ENCODE data around the gene XXYLT1. TPM values are rescaled to one million over a fixed set of nuclear protein-coding genes. Genes with fewer than 3 reads are reported as not detected.
A peak's percentile ranks its signal among the peaks of the same experiment; 100 is the strongest.

XXYLT1 gene
- total and polyA plus RNA-seq, 9 of the 15 experiments (the other 6 are each of a cell fraction or from before 2014, with no cell fraction given), result 1.9 to 18.9 (median 15.0) TPM

GRCh38 chr3:195270817-195271409, at the start of gene XXYLT1 (continued):
- TF ChIP-seq FOXM1 (IDR thresholded peaks at IDR 0.05; ENCODE audit: low read depth) (peak; percentile 86), FOXM1 (CRISPR knock-in tag; IDR thresholded peaks at IDR 0.05; ENCODE audit: low read depth) (0 out of 2 replicates have a peak, but pooled peaks have one; percentile 4), CCNT2 (IDR thresholded peaks at IDR 0.05; ENCODE audit: borderline replicate concordance, extremely low read depth, insufficient read length, low read depth, low read length) (peak; percentile 45), FOSL1 (tag; conservative IDR thresholded peaks at IDR 0.05) (peak; percentile 41; the same call in 1 of the 2 replicates), CXXC5 (CRISPR knock-in tag; IDR thresholded peaks at IDR 0.05) (peak; percentile 77; the same call in 1 of the 2 replicates), SUPT5H (IDR thresholded peaks at IDR 0.05) (peak; percentile 54; the same call in 1 of the 2 replicates), MAZ (CRISPR knock-in tag; conservative IDR thresholded peaks at IDR 0.05 in 1 of 2, IDR thresholded peaks at IDR 0.05 in 1 of 2) (0 out of 4 replicates have a peak, but pooled peaks of 1 of the 2 experiments have one; percentile 2), NKRF (IDR thresholded peaks at IDR 0.05; ENCODE audit: borderline replicate concordance) (no peak), KAT2B (IDR thresholded peaks at IDR 0.05; ENCODE audit: low read depth, low read length) (peak; percentile 49), CHD2 (IDR thresholded peaks at IDR 0.05; ENCODE audit: low read depth, low read length) (no peak), USF2 (CRISPR knock-in tag; IDR thresholded peaks at IDR 0.05) (no peak), ZNF280A (IDR thresholded peaks at IDR 0.05; ENCODE audit: low read depth, partially characterized antibody) (no peak), ELF2 (CRISPR knock-in tag; IDR thresholded peaks at IDR 0.05) (no peak), POLR2AphosphoS5 (IDR thresholded peaks at IDR 0.05; ENCODE audit: control insufficient read depth, insufficient read depth, low read depth, low read length) (peak; percentile 49; the same call in 1 of the 2 replicates), KDM1A (IDR thresholded peaks at IDR 0.05) (no peak), ZC3H8 (IDR thresholded peaks at IDR 0.05) (no peak), CHCHD3 (CRISPR knock-in tag; IDR thresholded peaks at IDR 0.05) (no peak), GATA2 (CRISPR knock-in tag; IDR thresholded peaks at IDR 0.05) (no peak), TARDBP (IDR thresholded peaks at IDR 0.05) (peak; percentile 46; the same call in 1 of the 2 replicates), ZNF766 (CRISPR knock-in tag; conservative IDR thresholded peaks at IDR 0.05) (no peak), ZNF444 (CRISPR knock-in tag; IDR thresholded peaks at IDR 0.05) (no peak), LEF1 (IDR thresholded peaks at IDR 0.05) (no peak), PHF20 (IDR thresholded peaks at IDR 0.05; ENCODE audit: partially characterized antibody) (peak; percentile 12), HNRNPH1 (optimal IDR thresholded peaks at IDR 0.05; ENCODE audit: low read depth, low read length) (no peak), NELFE (IDR thresholded peaks at IDR 0.05; ENCODE audit: insufficient read depth, insufficient read length) (no peak), YBX1 (IDR thresholded peaks at IDR 0.05) (no peak), NFATC3 (IDR thresholded peaks at IDR 0.05) (no peak)

Measured in K562 (cell line).